Ascending aorta (tissue), 2 donors: ENCODE measurements around the gene LCP1. TPM values are rescaled to one million over a fixed set of nuclear protein-coding genes. Genes with fewer than 3 reads are reported as not detected.

Experiments used
- DNase-seq, 2 donors: peaks; one replicate each; pipeline ENCODE4 v3.0.0-alpha.2; 2019; ENCODE audit warnings: low spot score in 2 of 2
- H3K27ac ChIP-seq, 2 donors: fragments of 200-600 bp; sonication (generic); one replicate each; pipeline ENCODE4 v1.5.1; 2016 to 2017; ENCODE audit warnings: mild to moderate bottlenecking in 1 of 2
- H3K27me3 ChIP-seq: fragments of 200-600 bp; sonication (generic); one replicate; pipeline ENCODE4 v1.5.1; 2017
- H3K36me3 ChIP-seq, 2 donors: fragments of 200-600 bp; sonication (generic); one replicate each; pipeline ENCODE4 v1.5.1; 2016
- H3K4me1 ChIP-seq, 2 donors: fragments of 200-600 bp; sonication (generic); one replicate each; pipeline ENCODE4 v1.5.1; 2016 to 2017; ENCODE audit warnings: mild to moderate bottlenecking in 1 of 2
- H3K4me3 ChIP-seq, 2 donors: fragments of 200-600 bp; sonication (generic); one replicate each; pipeline ENCODE4 v1.5.1; 2016 to 2017; ENCODE audit warnings: mild to moderate bottlenecking in 1 of 2
- H3K9me3 ChIP-seq, 2 donors: fragments of 200-600 bp; sonication (generic); one replicate each; pipeline ENCODE4 v1.5.1; 2016
- CTCF ChIP-seq, 3 experiments: fragments of 200-600 bp in 2 of 3; fragments of 450-650 bp in 1 of 3; sonication (generic) in 2 of 3; IDR thresholded peaks; one replicate each; pipeline ENCODE4 v1.5.1; 2016 to 2019; ENCODE audit warnings: antibody characterized with exemption in 3 of 3, mild to moderate bottlenecking in 1 of 3, moderate library complexity in 1 of 3
- intact Hi-C: fragments of 100-400 bp; cut with DNase I; formaldehyde crosslinking; loops from one replicate; pipeline ENCODE4 v1.15.1; 2023
- total RNA-seq: library from RNA; depleted of rRNA; stranded (reverse); fragments of >200 nt; gene quantifications from one replicate; pipeline ENCODE4 v1.1.0, GENCODE V29; 2016

Gene LCP1
- total RNA-seq, 1 donor from 2014 or later = 78.0 TPM

- Histone ChIP-seq H3K9me3 (no peaks in the 10 kb centered on the region), H3K36me3 (no peaks in the 10 kb centered on the region), H3K4me1 (no peaks in the 10 kb centered on the region), H3K27me3 (no peaks in the 10 kb centered on the region), H3K4me3 (no peak overlapping the region), H3K27ac (no peak overlapping the region)
- intact Hi-C loops = no loop called here
- TF ChIP-seq CTCF (IDR thresholded peaks at IDR 0.05) = no peak
- DNase-seq = no peak
These were observed 35.1 kb downstream of the LCP1 start for GRCh38 chr13:46146898-46147297.

GRCh38 chr13:46145950-46146349, 36.0 kb downstream of the LCP1 start:
- intact Hi-C loops = no loop called here
- Histone ChIP-seq H3K4me3 (no peak overlapping the region), H3K27ac (no peak overlapping the region), H3K36me3 (no peaks in the 10 kb centered on the region), H3K4me1 (no peaks in the 10 kb centered on the region), H3K27me3 (no peaks in the 10 kb centered on the region), H3K9me3 (no peaks in the 10 kb centered on the region)
- no peak for TF ChIP-seq CTCF (IDR thresholded peaks at IDR 0.05)
- no peak for DNase-seq

GRCh38 chr13:46145135-46145534, 36.8 kb downstream of the LCP1 start:
- H3K9me3 ChIP-seq = no peaks in the 10 kb centered on the region
- intact Hi-C loops = no loop called here

GRCh38 chr13:46143184-46143701, 38.7 kb downstream of the LCP1 start:
- Histone ChIP-seq H3K27ac (no peak overlapping the region), H3K4me1 (no peaks in the 10 kb centered on the region), H3K27me3 (no peaks in the 10 kb centered on the region), H3K9me3 (no peaks in the 10 kb centered on the region), H3K4me3 (no peak overlapping the region), H3K36me3 (no peaks in the 10 kb centered on the region)
- intact Hi-C loops = no loop called here
- no peak for DNase-seq
- no peak for TF ChIP-seq CTCF (IDR thresholded peaks at IDR 0.05)

More at GRCh38 chr13:46145135-46145534, 36.8 kb downstream of the LCP1 start:
- H3K36me3 ChIP-seq = no peaks in the 10 kb centered on the region
- no peak for TF ChIP-seq CTCF (IDR thresholded peaks at IDR 0.05)
- no peak overlapping the region for H3K27ac ChIP-seq
- H3K27me3 ChIP-seq = no peaks in the 10 kb centered on the region
- H3K4me3 ChIP-seq = no peak overlapping the region
- no peak for DNase-seq
- H3K4me1 ChIP-seq = no peaks in the 10 kb centered on the region

GRCh38 chr13:46142776-46143175, 39.2 kb downstream of the LCP1 start:
- TF ChIP-seq CTCF (IDR thresholded peaks at IDR 0.05) = no peak
- H3K27ac ChIP-seq = no peak overlapping the region
- no peaks in the 10 kb centered on the region for H3K27me3 ChIP-seq
- intact Hi-C loops = no loop called here
- no peaks in the 10 kb centered on the region for H3K9me3 ChIP-seq
- H3K4me3 ChIP-seq = no peak overlapping the region
- no peak for DNase-seq
- no peaks in the 10 kb centered on the region for H3K36me3 ChIP-seq
- H3K4me1 ChIP-seq = no peaks in the 10 kb centered on the region

- no peak for DNase-seq
- Histone ChIP-seq H3K4me1 (no peaks in the 10 kb centered on the region), H3K36me3 (no peaks in the 10 kb centered on the region), H3K27me3 (no peaks in the 10 kb centered on the region), H3K9me3 (no peaks in the 10 kb centered on the region), H3K4me3 (no peak overlapping the region), H3K27ac (no peak overlapping the region)
- intact Hi-C loops = no loop called here
- TF ChIP-seq CTCF (IDR thresholded peaks at IDR 0.05) = no peak
These were observed 41.9 kb downstream of the LCP1 start for GRCh38 chr13:46140044-46140443.
